Stimulated activated naive CD4-positive, alpha-beta T cell (primary cell): Measurements from ENCODE around the gene DNAI2.

Experiments used
- DNase-seq, 6 experiments: peaks; one replicate each; lab custom pipeline; 2025; lab: John Stamatoyannopoulos, UW

Gene DNAI2

GRCh38 chr17:74274060-74274708 is at the start of gene DNAI2:
TSS of gene DNAI2 (plus strand) at chr17:74274234. CDS start at chr17:74281818, 7,584 bp downstream.
- no peak for DNase-seq

GRCh38 chr17:74224959-74225725 is 48.9 kb upstream of the DNAI2 start:
- DNase-seq = no peak

GRCh38 chr17:74226252-74226651 is 47.8 kb upstream of the DNAI2 start:
- no peak for DNase-seq

GRCh38 chr17:74227271-74228080 is 46.6 kb upstream of the DNAI2 start:
- DNase-seq = no peak

- DNase-seq = no peak
These were observed 45.6 kb upstream of the DNAI2 start for GRCh38 chr17:74228306-74228978.

- no peak for DNase-seq
These were observed 43.1 kb upstream of the DNAI2 start for GRCh38 chr17:74230896-74231295.

GRCh38 chr17:74231928-74232907 is 41.8 kb upstream of the DNAI2 start:
- no peak for DNase-seq

GRCh38 chr17:74233937-74234336 is 40.1 kb upstream of the DNAI2 start:
- DNase-seq = no peak

GRCh38 chr17:74234486-74234885 is 39.5 kb upstream of the DNAI2 start:
- no peak for DNase-seq

GRCh38 chr17:74235040-74235581 is 38.9 kb upstream of the DNAI2 start:
- DNase-seq = no peak

- DNase-seq = no peak
These were observed 38.1 kb upstream of the DNAI2 start for GRCh38 chr17:74235911-74236371.

GRCh38 chr17:74237321-74237720 is 36.7 kb upstream of the DNAI2 start:
- DNase-seq = no peak

GRCh38 chr17:74239172-74239571 is 34.9 kb upstream of the DNAI2 start:
- no peak for DNase-seq

GRCh38 chr17:74240618-74241205 is 33.3 kb upstream of the DNAI2 start:
- DNase-seq = no peak

- DNase-seq = no peak
These were observed 32.6 kb upstream of the DNAI2 start for GRCh38 chr17:74241431-74241830.

- no peak for DNase-seq
These were observed 32.2 kb upstream of the DNAI2 start for GRCh38 chr17:74241847-74242246.

GRCh38 chr17:74243013-74243755 is 30.9 kb upstream of the DNAI2 start:
- no peak for DNase-seq

GRCh38 chr17:74244128-74244527 is 29.9 kb upstream of the DNAI2 start:
- DNase-seq = no peak

- no peak for DNase-seq
These were observed 29.5 kb upstream of the DNAI2 start for GRCh38 chr17:74244548-74244947.
